ENCODE data around the gene ALS2. TPM values are rescaled to one million over a fixed set of nuclear protein-coding genes. Genes with fewer than 3 reads are reported as not detected.

Gene ALS2
- total RNA-seq, 1 experiment from 2014 or later: 28.4 TPM

DNA sequence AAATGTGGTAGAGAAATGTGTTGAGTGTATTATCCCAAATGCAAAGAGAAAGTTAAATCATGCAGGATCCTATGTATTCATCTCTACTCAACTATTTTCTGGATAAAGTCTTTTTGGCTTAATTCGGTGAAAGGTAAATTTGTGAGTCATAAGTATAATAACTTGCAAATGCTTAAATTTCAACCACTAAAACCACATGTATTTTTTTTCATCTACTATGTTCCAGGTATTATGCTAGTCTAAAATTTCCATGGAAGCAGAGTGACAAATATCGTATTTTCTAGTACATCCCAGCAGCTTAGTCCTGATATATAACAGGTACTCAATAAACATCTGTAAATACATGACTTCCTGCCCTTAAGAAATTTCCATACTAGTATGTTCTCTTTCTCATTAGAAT lies 6.2 kb downstream of the ALS2 start:
- Histone ChIP-seq H2AK5ac (ENCODE audit: insufficient read length, low read length) (no peak overlapping the region), H4K5ac (ENCODE audit: insufficient read length, low read depth, low read length) (no peak overlapping the region), H3K79me2 (ENCODE audit: insufficient read depth, low read length) (peaks cover 14% of the 10 kb centered on the region; the same call in 1 of the 2 replicates), H3K56ac (ENCODE audit: insufficient read length, low read depth, low read length) (no peak overlapping the region), H3K23ac (ENCODE audit: insufficient read length, low read depth, low read length) (no peak overlapping the region), H3K9ac (ENCODE audit: extremely low read depth, insufficient read length, low read length) (no peak overlapping the region), H3K14ac (ENCODE audit: insufficient read depth, low read length) (no peak overlapping the region), H2BK5ac (ENCODE audit: insufficient read length, low read length) (no peak overlapping the region), H3K4me2 (ENCODE audit: insufficient read depth, insufficient read length, low read length) (no peak overlapping the region), H3K79me1 (ENCODE audit: insufficient read depth, low read depth, low read length, poor library complexity, severe bottlenecking) (no peaks in the 10 kb centered on the region), H3K9me3 (ENCODE audit: control insufficient read depth, low read depth, low read length) (no peaks in the 10 kb centered on the region), H4K20me1 (ENCODE audit: control insufficient read depth, insufficient read depth, insufficient read length) (no peaks in the 10 kb centered on the region), H2BK20ac (ENCODE audit: low read depth, low read length, poor library complexity, severe bottlenecking) (no peak overlapping the region), H3K27me3 (ENCODE audit: insufficient read depth, low read length) (no peaks in the 10 kb centered on the region), H4K91ac (ENCODE audit: insufficient read length, low read depth, low read length) (no peak overlapping the region), H4K8ac (replicated peaks; ENCODE audit: insufficient read length, low read depth, low read length) (no peak overlapping the region), H2BK12ac (ENCODE audit: insufficient read length, low read depth, low read length) (no peak overlapping the region), H3K27ac (ENCODE audit: insufficient read length, low read depth, low read length) (no peak overlapping the region), H3T11ph (ENCODE audit: low read length) (no peak overlapping the region), H3K4ac (ENCODE audit: low read depth, low read length) (no peak overlapping the region), H3K4me1 (ENCODE audit: insufficient read depth, low read length) (peaks cover 6% of the 10 kb centered on the region; the same call in 1 of the 2 replicates), H2BK15ac (ENCODE audit: low read depth, low read length) (no peak overlapping the region), H2BK120ac (ENCODE audit: low read depth, low read length, poor library complexity, severe bottlenecking) (no peak overlapping the region), H3K18ac (ENCODE audit: insufficient read length, low read depth, low read length) (no peak overlapping the region), H3K23me2 (ENCODE audit: insufficient read length, low read depth, low read length, poor library complexity, severe bottlenecking) (no peaks in the 10 kb centered on the region), H2AFZ (ENCODE audit: low read length) (no peak overlapping the region)
- TF ChIP-seq, protein P1, sequence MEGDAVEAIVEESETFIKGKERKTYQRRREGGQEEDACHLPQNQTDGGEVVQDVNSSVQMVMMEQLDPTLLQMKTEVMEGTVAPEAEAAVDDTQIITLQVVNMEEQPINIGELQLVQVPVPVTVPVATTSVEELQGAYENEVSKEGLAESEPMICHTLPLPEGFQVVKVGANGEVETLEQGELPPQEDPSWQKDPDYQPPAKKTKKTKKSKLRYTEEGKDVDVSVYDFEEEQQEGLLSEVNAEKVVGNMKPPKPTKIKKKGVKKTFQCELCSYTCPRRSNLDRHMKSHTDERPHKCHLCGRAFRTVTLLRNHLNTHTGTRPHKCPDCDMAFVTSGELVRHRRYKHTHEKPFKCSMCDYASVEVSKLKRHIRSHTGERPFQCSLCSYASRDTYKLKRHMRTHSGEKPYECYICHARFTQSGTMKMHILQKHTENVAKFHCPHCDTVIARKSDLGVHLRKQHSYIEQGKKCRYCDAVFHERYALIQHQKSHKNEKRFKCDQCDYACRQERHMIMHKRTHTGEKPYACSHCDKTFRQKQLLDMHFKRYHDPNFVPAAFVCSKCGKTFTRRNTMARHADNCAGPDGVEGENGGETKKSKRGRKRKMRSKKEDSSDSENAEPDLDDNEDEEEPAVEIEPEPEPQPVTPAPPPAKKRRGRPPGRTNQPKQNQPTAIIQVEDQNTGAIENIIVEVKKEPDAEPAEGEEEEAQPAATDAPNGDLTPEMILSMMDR (conservative IDR thresholded peaks at IDR 0.05): no peak
- H3K4me1 Mint-ChIP-seq: peaks cover 32 to 48% of the 10 kb centered on the region in 2 experiments
- no peak overlapping the region for H3K27ac Mint-ChIP-seq
- no peak for DNase-seq
- H3K4me3 Mint-ChIP-seq: no peak overlapping the region
- H3K9me3 Mint-ChIP-seq: no peaks in the 10 kb centered on the region
- no CpG with 5 or more reads among the region's 2 CpGs for WGBS (ENCODE audit: extremely low coverage, insufficient read length, low lambda C conversion rate)
- H3K36me3 Mint-ChIP-seq (ENCODE audit: insufficient read depth in 1 of 3, low read depth in 3 of 3): no peaks in the 10 kb centered on the region; a peak in 1 of 7 replicates
- H3K27me3 Mint-ChIP-seq (ENCODE audit: low read depth): no peaks in the 10 kb centered on the region
